Right lobe of liver (tissue), 6 donors: ENCODE measurements around the gene ABHD16B. TPM values are rescaled to one million over a fixed set of nuclear protein-coding genes. Genes with fewer than 3 reads are reported as not detected.

Source experiments
- ATAC-seq, 4 donors: fragments of 200-7000 bp; cut with Tn5 transposase; one replicate each; pipeline ENCODE4 v1.9.1; 2020; ENCODE audit warnings: mild to moderate bottlenecking in 4 of 4, moderate library complexity in 4 of 4
- DNase-seq, 3 donors: peaks; one replicate each; pipeline ENCODE4 v3.0.0-alpha.2; 2020
- H3K27ac ChIP-seq, 3 donors: fragments of 200-600 bp; one replicate each; pipeline ENCODE4 v1.8.0; 2022
- H3K27me3 ChIP-seq, 2 donors: fragments of 200-600 bp; one replicate each; pipeline ENCODE4 v1.8.0; 2022
- H3K36me3 ChIP-seq, 4 donors: fragments of 200-600 bp; sonication (generic) in 1 of 4; one replicate each; pipeline versions ENCODE4 v1.5.1 to v1.8.0; 2017 to 2022; ENCODE audit warnings: control low read depth in 1 of 4
- H3K4me1 ChIP-seq, 4 donors: fragments of 200-600 bp; sonication (generic) in 1 of 4; one replicate each; pipeline versions ENCODE4 v1.5.1 to v1.8.0; 2017 to 2022; ENCODE audit warnings: control low read depth in 1 of 4
- H3K4me3 ChIP-seq, 3 donors: fragments of 200-600 bp; one replicate each; pipeline ENCODE4 v1.8.0; 2022
- H3K9me3 ChIP-seq, 4 donors: fragments of 200-600 bp; sonication (generic) in 1 of 4; one replicate each; pipeline versions ENCODE4 v1.5.1 to v1.8.0; 2017 to 2022; ENCODE audit warnings: control low read depth in 1 of 4
- POLR2A ChIP-seq: fragments of 450-650 bp; IDR thresholded peaks from one replicate; pipeline ENCODE4 v1.6.1; 2017; ENCODE audit warnings: antibody characterized with exemption, mild to moderate bottlenecking
- WGBS: methylation state at CpG from one replicate; pipeline ENCODE4 v1.1.6; 2018; ENCODE audit warnings: low coverage, low lambda C conversion rate; ENCODE audit not compliant: insufficient coverage; ENCODE audit errors: missing lambda C conversion rate; 5-methylcytosine and 5-hydroxymethylcytosine counted together
- intact Hi-C, 2 donors: fragments of 100-400 bp; cut with DNase I; formaldehyde crosslinking; loops; one replicate each; pipeline versions ENCODE4 v1.11.2 to v1.14.1; 2022
- long read RNA-seq: library from polyadenylated mRNA; unstranded; transcript quantifications from one replicate; pipeline ENCODE4 v2.0.0, GENCODE V29; 2019
- total RNA-seq, 6 experiments: library from RNA; depleted of rRNA in 2 of 6; stranded (reverse); fragments of >200 nt in 2 of 6; fragmentation: NEBNext Ultra II Directional in 3 of 6; extraction: Animal tissue kit (Norgen Biotek cat#: 25700) in 3 of 6; gene quantifications; one replicate each; pipeline versions ENCODE4 v1.1.0 to v1.2.4, GENCODE V29; 2016 to 2023
- TF ChIP-seq, protein P1 (sequence below), 4 donors: fragments of 200-600 bp in 3 of 4; fragments of 450-650 bp in 1 of 4; IDR thresholded peaks; one replicate each; pipeline versions ENCODE4 v1.5.1 to v1.8.0; 2016 to 2022; ENCODE audit warnings: antibody characterized with exemption in 4 of 4, mild to moderate bottlenecking in 2 of 4
- donor health status: DM: no; HTN: yes; CAD: no.
- donor health status: DM: no; HTN: no; CAD: no.
- donor health status: DM: no; HTN: no; CAD: no.
- donor health status: DM: no; HTN: yes; CAD: no.
- donor health status: DM: no; HTN: yes; CAD: no.

ABHD16B gene
- not detected for total RNA-seq
- long read RNA-seq: 0 reads

- ATAC-seq: no peak
- Histone ChIP-seq H3K36me3 (peaks cover 0 to 8% (median 0%) of the 10 kb centered on the region in 4 donors), H3K27me3 (no peaks in the 10 kb centered on the region), H3K9me3 (no peaks in the 10 kb centered on the region), H3K27ac (no peak within 1 kb of the TSS), H3K4me1 (peaks cover 0 to 18% (median 5%) of the 10 kb centered on the region in 4 donors), H3K4me3 (no peak within 1 kb of the TSS)
- 60% methylated on average over 1 of the region's 59 CpGs for WGBS
- intact Hi-C loops: no loop called here
- DNase-seq: no peak
- no peak for TF ChIP-seq POLR2A
- TF ChIP-seq, protein P1, sequence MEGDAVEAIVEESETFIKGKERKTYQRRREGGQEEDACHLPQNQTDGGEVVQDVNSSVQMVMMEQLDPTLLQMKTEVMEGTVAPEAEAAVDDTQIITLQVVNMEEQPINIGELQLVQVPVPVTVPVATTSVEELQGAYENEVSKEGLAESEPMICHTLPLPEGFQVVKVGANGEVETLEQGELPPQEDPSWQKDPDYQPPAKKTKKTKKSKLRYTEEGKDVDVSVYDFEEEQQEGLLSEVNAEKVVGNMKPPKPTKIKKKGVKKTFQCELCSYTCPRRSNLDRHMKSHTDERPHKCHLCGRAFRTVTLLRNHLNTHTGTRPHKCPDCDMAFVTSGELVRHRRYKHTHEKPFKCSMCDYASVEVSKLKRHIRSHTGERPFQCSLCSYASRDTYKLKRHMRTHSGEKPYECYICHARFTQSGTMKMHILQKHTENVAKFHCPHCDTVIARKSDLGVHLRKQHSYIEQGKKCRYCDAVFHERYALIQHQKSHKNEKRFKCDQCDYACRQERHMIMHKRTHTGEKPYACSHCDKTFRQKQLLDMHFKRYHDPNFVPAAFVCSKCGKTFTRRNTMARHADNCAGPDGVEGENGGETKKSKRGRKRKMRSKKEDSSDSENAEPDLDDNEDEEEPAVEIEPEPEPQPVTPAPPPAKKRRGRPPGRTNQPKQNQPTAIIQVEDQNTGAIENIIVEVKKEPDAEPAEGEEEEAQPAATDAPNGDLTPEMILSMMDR (IDR thresholded peaks at IDR 0.05): no peak
Observed at GRCh38 chr20:63861365-63861934, at the start of gene ABHD16B. Gene ABHD16B (plus strand): TSS chr20:63861498. CDS start chr20:63861541, 43 bp downstream.

- intact Hi-C loops: no loop called here
- Histone ChIP-seq H3K9me3 (no peaks in the 10 kb centered on the region), H3K27me3 (no peaks in the 10 kb centered on the region), H3K4me3 (no peak overlapping the region), H3K27ac (no peak overlapping the region), H3K36me3 (no peaks in the 10 kb centered on the region), H3K4me1 (no peaks in the 10 kb centered on the region)
- no peak for TF ChIP-seq POLR2A
- TF ChIP-seq, protein P1 (IDR thresholded peaks at IDR 0.05): no peak
- ATAC-seq (no peak), DNase-seq (no peak)
- WGBS: 61% methylated on average over 7 of the region's 8 CpGs
Observed at GRCh38 chr20:63814891-63815614, 46.2 kb upstream of the ABHD16B start.

GRCh38 chr20:63815615-63816253 lies 45.6 kb upstream of the ABHD16B start:
- Histone ChIP-seq H3K36me3 (no peaks in the 10 kb centered on the region), H3K27me3 (no peaks in the 10 kb centered on the region), H3K9me3 (no peaks in the 10 kb centered on the region), H3K27ac (no peak overlapping the region), H3K4me1 (no peaks in the 10 kb centered on the region), H3K4me3 (no peak overlapping the region)
- TF ChIP-seq, protein P1 (IDR thresholded peaks at IDR 0.05): no peak
- no peak for TF ChIP-seq POLR2A
- DNase-seq (no peak), ATAC-seq (peak in 1 of 4 donors; percentile 12)
- 91% methylated on average over 7 of the region's 14 CpGs for WGBS
- intact Hi-C loops: no loop called here

DNA sequence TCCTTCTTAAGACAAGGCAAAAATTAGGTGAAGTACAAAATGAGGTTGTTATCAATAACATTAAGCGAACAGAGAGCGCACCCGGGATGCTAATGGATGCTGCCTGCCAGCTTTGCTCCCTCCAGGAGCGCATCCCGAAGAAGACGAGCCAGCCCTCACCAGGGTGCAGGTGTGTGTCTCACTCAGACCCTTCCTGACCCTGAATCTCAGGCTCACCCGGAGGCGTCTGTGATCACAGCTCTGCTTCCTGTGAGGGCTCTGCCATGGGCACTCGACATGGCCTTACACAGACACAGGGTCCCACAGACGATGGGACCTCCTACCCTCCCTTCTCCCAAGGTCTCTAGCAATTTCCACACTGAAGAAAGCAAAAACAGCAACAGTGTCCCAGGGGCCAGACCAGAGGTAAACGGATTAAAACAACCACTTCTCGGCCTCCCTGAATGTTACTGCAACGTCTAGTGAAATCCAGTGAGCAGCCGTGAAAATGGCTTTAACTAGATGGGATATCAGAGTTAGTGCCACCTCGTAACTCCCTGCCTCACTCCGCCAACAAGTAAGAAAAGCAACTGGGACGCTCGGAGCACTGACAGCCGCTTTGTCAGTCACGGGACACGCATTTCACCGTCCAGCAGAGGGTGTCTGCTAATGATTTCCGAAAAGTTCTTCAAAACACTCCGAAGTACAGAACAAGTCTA lies 41.9 kb upstream of the ABHD16B start:
- 53% methylated on average over 20 of the region's 24 CpGs for WGBS
- TF ChIP-seq POLR2A: no peak
- TF ChIP-seq, protein P1 (IDR thresholded peaks at IDR 0.05): peak in 2 of 4 donors; percentile 19 to 25
- H3K4me3 ChIP-seq: no peak overlapping the region
- no peak overlapping the region for H3K27ac ChIP-seq
- no peaks in the 10 kb centered on the region for H3K9me3 ChIP-seq
- intact Hi-C loops: no loop called here
- DNase-seq: no peak
- H3K4me1 ChIP-seq: no peaks in the 10 kb centered on the region
- ATAC-seq: peak; percentile 40 to 50 (median 46)
- H3K36me3 ChIP-seq: no peaks in the 10 kb centered on the region
- no peaks in the 10 kb centered on the region for H3K27me3 ChIP-seq
